T-cell (primary cell): ENCODE results near the gene CCDC9B. TPM values are rescaled to one million over a fixed set of nuclear protein-coding genes. Genes with fewer than 3 reads are reported as not detected.
A peak's percentile ranks its signal among the peaks of the same experiment; 100 is the strongest.

Source experiments
- ATAC-seq, 4 experiments: fragments of 200-7000 bp in 3 of 4; fragments of 150-1000 bp in 1 of 4; cut with Tn5 transposase; replicated peaks in 1 of 4; 1 replicate in 3 of 4; 2 replicates in 1 of 4; pipeline ENCODE4 v1.10.0; 2021; ENCODE audit warnings: moderate library complexity in 3 of 4, mild to moderate bottlenecking in 2 of 4, moderate number of reproducible peaks in 1 of 4
- CTCF ChIA-PET, 2 donors: fragments of 300-600 bp; sonication (Branson Sonifier 250); formaldehyde crosslinking; loops; one replicate each; lab custom pipeline; 2022; ENCODE audit warnings: antibody characterized with exemption in 2 of 2; lab: Charles Lee
- POLR2A ChIA-PET, 2 donors: fragments of 300-600 bp; sonication (Branson Sonifier 250); formaldehyde crosslinking; loops; one replicate each; lab custom pipeline; 2022; ENCODE audit warnings: antibody characterized with exemption in 2 of 2; lab: Charles Lee
- DNase-seq, 35 experiments: peaks; one replicate each; pipeline versions ENCODE4 v3.0.0 to v3.0.0-alpha.2; 2013 to 2023
- H3K27ac ChIP-seq: one replicate; pipeline ENCODE4 v1.5.1; 2013; ENCODE audit warnings: low read length
- H3K27me3 ChIP-seq, 2 experiments: replicated peaks in 1 of 2; 1 replicate in 1 of 2; 2 replicates in 1 of 2; pipeline versions ENCODE4 v1.6.1 to v1.7.0; 2013; ENCODE audit warnings: low read length in 1 of 2, mixed read lengths in 1 of 2; ENCODE audit not compliant: control insufficient read depth in 2 of 2, insufficient read depth in 2 of 2; ENCODE audit errors: extremely low read depth in 1 of 2
- H3K36me3 ChIP-seq, 2 donors: 1 replicate in 1 of 2; 2 replicates in 1 of 2; pipeline versions ENCODE4 v1.6.1 to v1.7.0; 2013; ENCODE audit warnings: low read length in 1 of 2; ENCODE audit not compliant: control insufficient read depth in 2 of 2, insufficient read depth in 1 of 2; ENCODE audit errors: extremely low read depth in 1 of 2
- H3K4me1 ChIP-seq, 2 experiments: 1 replicate in 1 of 2; 2 replicates in 1 of 2; pipeline versions ENCODE4 v1.6.1 to v1.7.0; 2013; ENCODE audit warnings: low read length in 2 of 2, mixed read lengths in 1 of 2; ENCODE audit not compliant: insufficient read depth in 2 of 2, control insufficient read depth in 1 of 2; ENCODE audit errors: extremely low read depth in 1 of 2
- H3K4me3 ChIP-seq, 2 donors: 1 replicate in 1 of 2; 2 replicates in 1 of 2; pipeline versions ENCODE4 v1.5.1 to v1.7.0; 2013; ENCODE audit warnings: mild to moderate bottlenecking in 2 of 2, low read length in 1 of 2, moderate library complexity in 1 of 2; ENCODE audit not compliant: control insufficient read depth in 1 of 2; ENCODE audit errors: extremely low read depth in 1 of 2
- H3K9me3 ChIP-seq: 2 replicates; pipeline ENCODE4 v1.7.0; 2013
- H3K27ac Mint-ChIP-seq, 2 donors: one replicate each; pipeline ENCODE4 v1.8.0; 2020 to 2021; ENCODE audit warnings: mild to moderate bottlenecking in 2 of 2, mixed read lengths in 2 of 2
- H3K27me3 Mint-ChIP-seq, 2 donors: one replicate each; pipeline ENCODE4 v1.8.0; 2021 to 2022; ENCODE audit warnings: mixed read lengths in 2 of 2
- H3K36me3 Mint-ChIP-seq: one replicate; pipeline ENCODE4 v1.8.0; 2021; ENCODE audit warnings: mixed read lengths
- H3K4me1 Mint-ChIP-seq, 3 donors: one replicate each; pipeline ENCODE4 v1.8.0; 2020 to 2022; ENCODE audit warnings: mixed read lengths in 3 of 3, mild to moderate bottlenecking in 1 of 3
- H3K4me3 Mint-ChIP-seq, 3 donors: one replicate each; pipeline ENCODE4 v1.8.0; 2020 to 2022; ENCODE audit warnings: mild to moderate bottlenecking in 3 of 3, mixed read lengths in 3 of 3, moderate library complexity in 3 of 3
- H3K9me3 Mint-ChIP-seq, 3 donors: one replicate each; pipeline ENCODE4 v1.8.0; 2020 to 2022; ENCODE audit warnings: mixed read lengths in 3 of 3
- WGBS: methylation state at CpG from one replicate; pipeline ENCODE4 v1.1.5; 2013; ENCODE audit warnings: missing lambda C conversion rate; ENCODE audit not compliant: insufficient coverage; 5-methylcytosine and 5-hydroxymethylcytosine counted together
- total RNA-seq, 35 experiments: library from RNA in 6 of 35; stranded (reverse) in 6 of 35; fragments of 120-200 nt in 1 of 35; gene quantifications; one replicate each; pipeline versions ENCODE4 v1.2.1 to v1.2.4 and lab custom pipeline; 2013 to 2026

CCDC9B gene
- total RNA-seq, 5 donors from 2014 or later (not counting 1 experiment from before 2014, with no cell fraction given) = 0.80 to 2.2 (median 1.7) TPM

GRCh38 chr15:40334941-40335795 is 5.6 kb downstream of the CCDC9B start:
- Histone ChIP-seq H3K27me3 (peaks cover 0 to 17% of the 10 kb centered on the region in 2 experiments), H3K9me3 (no peaks in the 10 kb centered on the region), H3K4me3 (no peak overlapping the region), H3K27ac (no peak overlapping the region), H3K4me1 (peaks cover 11 to 33% of the 10 kb centered on the region in 2 experiments), H3K36me3 (no peaks in the 10 kb centered on the region)
- H3K27ac Mint-ChIP-seq = no peak overlapping the region
- 91% methylated on average over 22 of the region's 26 CpGs for WGBS
- CTCF ChIA-PET = interaction anchor here (0.6 to 3.3 kb wide), 6 partner anchors 9 to 118 kb away, joined by 3 to 20 read pairs (median 5); partner anchors contain the start of gene INAFM2 (in 1 of the 2)
- H3K4me3 Mint-ChIP-seq = no peak overlapping the region
- DNase-seq (no peak), ATAC-seq (no peak)
- H3K36me3 Mint-ChIP-seq = no peaks in the 10 kb centered on the region
- POLR2A ChIA-PET = interaction anchor here in 1 of 2 donors (1.0 kb wide), 1 partner anchor 328 kb away, joined by 3 read pairs; no protein-coding TSS in a partner anchor
- no peaks in the 10 kb centered on the region for H3K27me3 Mint-ChIP-seq
- H3K4me1 Mint-ChIP-seq = peaks cover 17 to 33% (median 20%) of the 10 kb centered on the region in 3 donors
- H3K9me3 Mint-ChIP-seq = no peaks in the 10 kb centered on the region

DNA sequence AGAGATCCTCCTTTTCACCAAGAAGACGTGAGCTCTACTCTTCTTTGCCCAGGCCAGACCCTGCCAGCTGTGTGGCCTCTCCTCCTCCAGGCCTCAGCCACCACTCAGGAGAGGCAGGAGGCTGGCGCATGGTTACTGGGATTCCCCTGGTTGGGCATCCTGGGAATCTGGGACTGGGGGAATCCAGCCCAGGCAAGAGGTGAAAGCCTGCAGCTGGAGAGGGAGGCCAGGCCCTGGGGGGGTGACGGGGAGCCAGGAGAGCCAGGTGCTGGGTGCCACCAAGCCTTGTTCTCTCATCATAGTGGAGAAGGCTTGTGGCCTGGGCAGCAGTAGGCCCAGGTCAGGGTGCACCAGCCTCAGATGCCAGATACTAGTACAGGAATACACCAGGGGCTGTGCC is 6.2 kb downstream of the CCDC9B start:
- DNase-seq (no peak), ATAC-seq (no peak)
- Mint-ChIP-seq H3K4me3 (peak overlapping the region in 1 of 3 donors; percentile 42), H3K9me3 (no peaks in the 10 kb centered on the region), H3K4me1 (peaks cover 17 to 35% (median 20%) of the 10 kb centered on the region in 3 donors), H3K27me3 (no peaks in the 10 kb centered on the region), H3K27ac (peak overlapping the region; percentile 48 to 79), H3K36me3 (no peaks in the 10 kb centered on the region)
- H3K27ac ChIP-seq = no peak overlapping the region
- no peak overlapping the region for H3K4me3 ChIP-seq
- H3K9me3 ChIP-seq = no peaks in the 10 kb centered on the region
- WGBS = 92% methylated on average over 1 of the region's 3 CpGs
- POLR2A ChIA-PET = interaction anchor here in 1 of 2 donors (0.9 kb wide), 1 partner anchor 11 kb away, joined by 3 read pairs; the partner anchor contains the start of gene INAFM2
- H3K4me1 ChIP-seq = peaks cover 11 to 33% of the 10 kb centered on the region in 2 experiments
- H3K27me3 ChIP-seq = peaks cover 0 to 17% of the 10 kb centered on the region in 2 experiments
- CTCF ChIA-PET = interaction anchor here (0.6 to 1.4 kb wide), 5 partner anchors 10 to 55 kb away, joined by 3 to 5 read pairs (median 4); no protein-coding TSS in a partner anchor
- H3K36me3 ChIP-seq = no peaks in the 10 kb centered on the region

DNA sequence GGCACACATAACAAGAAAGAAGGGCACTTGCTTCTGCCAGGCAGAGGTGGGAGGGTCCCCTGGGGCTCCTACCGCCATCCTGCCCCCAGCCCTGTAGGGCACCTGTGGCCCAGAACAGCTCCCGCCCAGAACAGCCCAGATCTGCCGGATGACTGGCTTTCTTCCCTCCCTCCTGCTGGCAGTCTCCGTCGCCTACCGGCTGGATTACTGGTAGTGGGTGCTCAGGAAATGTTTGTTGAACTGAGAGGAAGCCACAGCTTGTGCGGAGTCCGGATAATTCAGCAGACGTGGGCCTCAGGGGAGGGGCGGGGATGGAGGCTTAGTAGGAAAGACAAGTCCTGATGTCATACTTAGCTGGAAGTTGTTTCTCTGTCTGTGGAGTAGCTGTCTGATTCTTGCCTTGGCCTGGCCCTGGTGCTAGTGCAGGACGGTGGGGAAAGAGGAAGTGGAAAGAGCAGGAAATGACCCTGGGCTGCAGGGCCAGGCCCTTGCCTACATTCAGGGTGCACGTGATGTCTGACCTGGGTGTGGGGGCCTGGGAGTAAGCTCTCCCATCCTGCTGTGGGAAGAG is 6.7 kb downstream of the CCDC9B start:
- Mint-ChIP-seq H3K27ac (peak overlapping the region; percentile 48 to 79), H3K9me3 (no peaks in the 10 kb centered on the region), H3K4me3 (peak overlapping the region in 1 of 3 donors; percentile 42), H3K27me3 (no peaks in the 10 kb centered on the region), H3K36me3 (no peaks in the 10 kb centered on the region), H3K4me1 (peaks cover 17 to 40% (median 20%) of the 10 kb centered on the region in 3 donors)
- POLR2A ChIA-PET = interaction anchor here in 1 of 2 donors (0.9 kb wide), 1 partner anchor 11 kb away, joined by 3 read pairs; the partner anchor contains the start of gene INAFM2
- Histone ChIP-seq H3K27me3 (peaks cover 0 to 15% of the 10 kb centered on the region in 2 experiments), H3K4me3 (peak overlapping the region in 1 of 2 donors; percentile 26), H3K36me3 (no peaks in the 10 kb centered on the region), H3K9me3 (no peaks in the 10 kb centered on the region), H3K4me1 (peaks cover 11 to 33% of the 10 kb centered on the region in 2 experiments), H3K27ac (no peak overlapping the region)
- ATAC-seq (peak; percentile 41 to 75 (median 53)), DNase-seq (peak in 25 of 35 experiments; percentile 11 to 64 (median 31))
- CTCF ChIA-PET = interaction anchor here (0.6 to 1.4 kb wide), 6 partner anchors 10 to 54 kb away, joined by 3 to 5 read pairs (median 4); no protein-coding TSS in a partner anchor
- 20% methylated on average over 8 of the region's 12 CpGs for WGBS

GRCh38 chr15:40332113-40332781 is 8.5 kb downstream of the CCDC9B start:
- H3K4me3 ChIP-seq = no peak overlapping the region
- H3K27ac ChIP-seq = no peak overlapping the region
- Mint-ChIP-seq H3K27ac (no peak overlapping the region), H3K27me3 (no peaks in the 10 kb centered on the region), H3K4me3 (no peak overlapping the region), H3K4me1 (peaks cover 15 to 37% (median 16%) of the 10 kb centered on the region in 3 donors), H3K9me3 (no peaks in the 10 kb centered on the region), H3K36me3 (no peaks in the 10 kb centered on the region)
- WGBS = 80% methylated on average over 3 of the region's 8 CpGs
- no peaks in the 10 kb centered on the region for H3K36me3 ChIP-seq
- H3K9me3 ChIP-seq = no peaks in the 10 kb centered on the region
- H3K27me3 ChIP-seq = no peaks in the 10 kb centered on the region
- CTCF ChIA-PET = no interaction called here
- ATAC-seq (no peak), DNase-seq (no peak)
- POLR2A ChIA-PET = no interaction called here
- H3K4me1 ChIP-seq = peaks cover 14 to 27% of the 10 kb centered on the region in 2 experiments

- Histone ChIP-seq H3K36me3 (no peaks in the 10 kb centered on the region), H3K27ac (no peak overlapping the region), H3K27me3 (no peaks in the 10 kb centered on the region), H3K4me1 (peaks cover 14 to 24% of the 10 kb centered on the region in 2 experiments), H3K9me3 (no peaks in the 10 kb centered on the region), H3K4me3 (no peak overlapping the region)
- WGBS = 91% methylated on average over 6 of the region's 7 CpGs
- Mint-ChIP-seq H3K4me1 (peaks cover 14 to 37% (median 17%) of the 10 kb centered on the region in 3 donors), H3K27ac (no peak overlapping the region), H3K4me3 (no peak overlapping the region), H3K27me3 (no peaks in the 10 kb centered on the region), H3K36me3 (no peaks in the 10 kb centered on the region), H3K9me3 (no peaks in the 10 kb centered on the region)
- no peak for DNase-seq
- ChIA-PET CTCF (interaction anchor here in 1 of 2 donors (1.4 kb wide), 1 partner anchor 52 kb away, joined by 4 read pairs; no protein-coding TSS in a partner anchor), POLR2A (no interaction called here)
- no peak for ATAC-seq
Measured at GRCh38 chr15:40331637-40332036, 9.1 kb downstream of the CCDC9B start.
